ENCODE results near the gene LRRN4.

GRCh38 chr20:6094063-6094462 is 40.2 kb upstream of the LRRN4 start:
- TF ChIP-seq TAF1 (IDR thresholded peaks at IDR 0.05; ENCODE audit: borderline replicate concordance, low read depth, low read length) (no peak), POLR2A (IDR thresholded peaks at IDR 0.05; ENCODE audit: low read depth, low read length) (no peak)

Data from GM12892 (cell line).